HCT116 (cell line): ENCODE measurements around the gene UTP11. TPM values are rescaled to one million over a fixed set of nuclear protein-coding genes. Genes with fewer than 3 reads are reported as not detected.
"Not testable (repeated sequence)": the region's sequence is repeated elsewhere in the genome, so short reads cannot be mapped to it uniquely, and the experiment has no call there.

Experiments used
- ATAC-seq: fragments of 200-7000 bp; cut with Tn5 transposase; 2 replicates; pipeline ENCODE4 v1.9.1; 2020; ENCODE audit warnings: mild to moderate bottlenecking, moderate library complexity
- BruUV-seq: library from RNA; stranded (reverse); fragments of 400-500 nt; replicated peaks from 2 replicates; lab custom pipeline; 2021; lab: Mats Ljungman, UMichigan
- CTCF ChIA-PET: fragments of 300-600 bp; sonication (Branson Sonifier 250); formaldehyde crosslinking; loops from one replicate; lab custom pipeline; 2021; ENCODE audit warnings: antibody characterized with exemption; lab: Charles Lee
- POLR2A ChIA-PET: fragments of 300-600, 350-600 bp; sonication (Branson Sonifier 250); formaldehyde crosslinking; loops from one replicate; lab custom pipeline; 2021; ENCODE audit warnings: antibody characterized with exemption; lab: Charles Lee
- RAD21 ChIA-PET, 2 experiments: fragments of 300-600 bp; sonication (Branson Sonifier 250); formaldehyde crosslinking; loops; one replicate each; lab custom pipeline; 2023; ENCODE audit warnings: low total read pairs in 2 of 2; ENCODE audit not compliant: uncharacterized antibody in 2 of 2, unreplicated experiment in 2 of 2, low non-redundant PET in 1 of 2; lab: Charles Lee
- DNase-seq: peaks from one replicate; pipeline ENCODE4 v3.0.0-alpha.2; 2010; ENCODE audit warnings: low read depth, low spot score
- H2AFZ ChIP-seq: fragments of 200-600 bp; shearing (Covaris generic), sonication (generic); 2 replicates; pipeline ENCODE4 v1.6.1; 2017; ENCODE audit warnings: low read depth, mixed run types, mixed read lengths, antibody characterized with exemption, low read length; ENCODE audit not compliant: poor library complexity, severe bottlenecking
- H3K27ac ChIP-seq: 2 replicates; pipeline ENCODE4 v1.5.1; 2012; ENCODE audit warnings: low read depth, low read length
- H3K27me3 ChIP-seq: fragments of 200-600 bp; sonication (generic); 2 replicates; pipeline ENCODE4 v1.6.1; 2016; ENCODE audit warnings: mixed run types, low read length, mixed read lengths; ENCODE audit not compliant: insufficient read depth
- H3K36me3 ChIP-seq, 2 experiments: fragments of 200-500 bp in 1 of 2; fragments of 200-600 bp in 1 of 2; sonication (Bioruptor generic) in 1 of 2; sonication (generic) in 1 of 2; 2 replicates each; pipeline versions ENCODE4 v1.5.1 to v1.6.1; 2014 to 2016; ENCODE audit warnings: low read length in 2 of 2, inconsistent platforms in 1 of 2, mixed read lengths in 1 of 2, mixed run types in 1 of 2; ENCODE audit not compliant: insufficient read depth in 2 of 2, control insufficient read depth in 1 of 2
- H3K4me1 ChIP-seq, 2 experiments: fragments of 200-600 bp in 1 of 2; sonication (generic) in 1 of 2; 2 replicates each; pipeline versions ENCODE4 v1.5.1 to v1.6.1; 2012 to 2017; ENCODE audit warnings: low read length in 2 of 2, inconsistent platforms in 1 of 2, mild to moderate bottlenecking in 1 of 2, mixed read lengths in 1 of 2, mixed run types in 1 of 2, moderate library complexity in 1 of 2; ENCODE audit not compliant: insufficient read depth in 2 of 2, control insufficient read depth in 1 of 2
- H3K4me2 ChIP-seq: fragments of 200-600 bp; sonication (generic); 2 replicates; pipeline ENCODE4 v1.6.1; 2017; ENCODE audit warnings: mixed run types, low read length, mixed read lengths
- H3K4me3 ChIP-seq, 2 experiments: fragments of 200-600 bp in 1 of 2; sonication (generic) in 1 of 2; replicated peaks in 1 of 2; 2 replicates each; pipeline ENCODE4 v1.5.1; 2011 to 2016; ENCODE audit warnings: low read length in 2 of 2, control low read depth in 1 of 2, low read depth in 1 of 2, mild to moderate bottlenecking in 1 of 2, mixed read lengths in 1 of 2, mixed run types in 1 of 2
- H3K79me2 ChIP-seq: fragments of 200-600 bp; sonication (generic); 2 replicates; pipeline ENCODE4 v1.6.1; 2017; ENCODE audit warnings: mild to moderate bottlenecking, mixed run types, low read length, moderate library complexity, mixed read lengths; ENCODE audit not compliant: insufficient read depth
- H3K9ac ChIP-seq: fragments of 200-600 bp; sonication (generic); 2 replicates; pipeline ENCODE4 v1.6.1; 2016; ENCODE audit warnings: low read length, mixed read lengths
- H3K9me2 ChIP-seq: fragments of 200-600 bp; sonication (generic), shearing (Covaris generic); 2 replicates; pipeline ENCODE4 v1.6.1; 2017; ENCODE audit warnings: mixed run types, mild to moderate bottlenecking, moderate library complexity; ENCODE audit not compliant: insufficient read depth
- H3K9me3 ChIP-seq, 2 experiments: fragments of 200-500 bp in 1 of 2; fragments of 200-600 bp in 1 of 2; sonication (Bioruptor generic) in 1 of 2; sonication (generic) in 1 of 2; 2 replicates each; pipeline ENCODE4 v1.6.1; 2014 to 2017; ENCODE audit warnings: low read length in 2 of 2, mixed read lengths in 2 of 2, inconsistent platforms in 1 of 2, low read depth in 1 of 2, mild to moderate bottlenecking in 1 of 2, mixed run types in 1 of 2, moderate library complexity in 1 of 2; ENCODE audit not compliant: control insufficient read depth in 1 of 2, insufficient read depth in 1 of 2
- H4K20me1 ChIP-seq: fragments of 200-600 bp; sonication (generic), shearing (Covaris generic); 2 replicates; pipeline ENCODE4 v1.6.1; 2017; ENCODE audit warnings: mixed run types, mild to moderate bottlenecking, moderate library complexity; ENCODE audit not compliant: insufficient read depth
- EGR1 ChIP-seq: IDR thresholded peaks from 2 replicates; pipeline ENCODE4 v1.6.1; 2012; ENCODE audit warnings: low read depth
- JUND ChIP-seq: IDR thresholded peaks from 2 replicates; pipeline ENCODE4 v1.6.1; 2012
- SIN3A ChIP-seq: IDR thresholded peaks from 2 replicates; pipeline ENCODE4 v1.6.1; 2012; ENCODE audit warnings: low read depth
- YY1 ChIP-seq: IDR thresholded peaks from 2 replicates; pipeline ENCODE4 v1.6.1; 2011; ENCODE audit warnings: low read length, low read depth, moderate library complexity, mild to moderate bottlenecking; ENCODE audit not compliant: insufficient replicate concordance; ENCODE audit errors: extremely low read depth
- intact Hi-C: fragments of 100-400 bp; cut with micrococcal nuclease; formaldehyde crosslinking; loops from 2 replicates; pipeline ENCODE4 v1.10.0; 2022
- total RNA-seq: library from RNA; stranded (reverse); gene quantifications from one replicate; pipeline ENCODE4 v1.2.1, GENCODE V29; 2021; ENCODE audit not compliant: unreplicated experiment

The UTP11 gene
- total RNA-seq, 1 experiment from 2014 or later: 47.5 TPM

DNA sequence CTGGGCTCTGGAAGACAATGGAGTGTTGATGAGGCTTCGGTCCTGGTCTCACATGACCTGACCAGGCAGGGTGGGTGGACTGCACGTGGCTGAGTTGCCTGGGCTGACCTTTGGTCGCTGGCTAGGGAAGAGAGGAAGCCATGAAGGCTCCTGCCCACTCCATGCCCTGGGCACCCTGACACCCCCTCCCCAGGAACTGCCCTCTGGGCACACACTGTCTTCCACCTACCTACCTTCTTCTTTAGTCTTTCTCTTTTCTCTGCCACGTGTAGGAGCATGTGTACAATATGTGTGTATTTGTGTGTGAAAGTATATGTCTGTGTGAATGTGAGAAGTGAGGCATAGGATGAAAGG lies 19.0 kb downstream of the UTP11 start:
- POLR2A ChIA-PET: no interaction called here
- Histone ChIP-seq H3K27ac (no peak overlapping the region), H3K4me3 (no peak overlapping the region), H3K79me2 (no peaks in the 10 kb centered on the region), H3K9ac (no peak overlapping the region), H3K36me3 (peaks cover 3 to 10% of the 10 kb centered on the region in 2 experiments; a peak in 1 of 4 replicates), H3K4me1 (peaks cover 0 to 14% of the 10 kb centered on the region in 2 experiments; a peak in 1 of 4 replicates), H3K9me2 (no peaks in the 10 kb centered on the region), H3K9me3 (no peaks in the 10 kb centered on the region), H4K20me1 (no peaks in the 10 kb centered on the region), H3K4me2 (no peak overlapping the region), H2AFZ (no peak overlapping the region), H3K27me3 (no peaks in the 10 kb centered on the region)
- BruUV-seq: no TSS peak
- RAD21 ChIA-PET: no interaction called here
- intact Hi-C loops: no loop called here
- DNase-seq (no peak), ATAC-seq (no peak)
- TF ChIP-seq SIN3A (no peak), YY1 (no peak), JUND (no peak), EGR1 (no peak)
- CTCF ChIA-PET: no interaction called here

DNA sequence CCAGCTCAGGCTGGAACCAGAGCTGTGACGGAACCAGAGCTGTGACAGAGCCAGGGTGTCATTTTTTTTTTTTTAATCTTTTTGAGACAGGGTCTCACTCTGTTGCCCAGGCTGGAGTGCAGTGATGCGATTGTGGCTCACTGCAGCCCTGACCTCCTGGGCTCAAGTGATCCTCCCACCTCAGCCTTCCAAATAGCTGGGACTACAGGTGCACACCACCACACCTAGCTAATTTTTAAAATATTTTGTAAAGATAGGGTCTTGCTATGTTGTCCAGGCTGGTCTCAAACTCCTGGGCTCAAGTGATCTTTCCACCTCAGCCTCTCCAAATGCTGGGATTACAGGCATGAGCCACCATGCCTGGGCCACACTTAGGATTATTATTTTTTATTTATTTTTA lies 20.5 kb downstream of the UTP11 start:
- H2AFZ ChIP-seq, H3K4me2 ChIP-seq, H4K20me1 ChIP-seq, H3K9me3 ChIP-seq, intact Hi-C loops, H3K27ac ChIP-seq, POLR2A ChIA-PET, RAD21 ChIA-PET, H3K36me3 ChIP-seq, H3K27me3 ChIP-seq, H3K9ac ChIP-seq, H3K4me3 ChIP-seq, ATAC-seq, CTCF ChIA-PET, H3K9me2 ChIP-seq, DNase-seq, H3K79me2 ChIP-seq, BruUV-seq: not testable (repeated sequence)
- peaks cover 0 to 14% of the 10 kb centered on the region in 2 experiments; a peak in 1 of 4 replicates for H3K4me1 ChIP-seq
